H1 (cell line): ENCODE results near the gene ZBED4. TPM values are rescaled to one million over a fixed set of nuclear protein-coding genes. Genes with fewer than 3 reads are reported as not detected.

Source experiments
- CTCF ChIA-PET: fragments of 300-600 bp; sonication (Branson Sonifier 250); formaldehyde crosslinking; loops from one replicate; lab custom pipeline; 2021; ENCODE audit not compliant: partially characterized antibody; lab: Charles Lee
- POLR2A ChIA-PET: fragments of 300-600 bp; sonication (Branson Sonifier 250); formaldehyde crosslinking; loops from one replicate; lab custom pipeline; 2021; ENCODE audit warnings: inconsistent platforms; ENCODE audit not compliant: partially characterized antibody; lab: Charles Lee
- DNase-seq, 2 experiments: peaks; one replicate each; pipeline versions ENCODE4 v3.0.0 to v3.0.0-alpha.2; 2010 to 2022; ENCODE audit warnings: low spot score in 2 of 2, low read depth in 1 of 2, mixed read lengths in 1 of 2
- FAIRE-seq: peaks from 2 replicates; lab custom pipeline; 2011; peaks lifted over from hg19 to GRCh38; lab: Jason Lieb, UNC
- H2AFZ ChIP-seq: 2 replicates; pipeline ENCODE4 v1.8.1; 2012; ENCODE audit warnings: low read length, inconsistent platforms
- H2AK5ac ChIP-seq: 2 replicates; pipeline ENCODE4 v1.6.1; 2013; ENCODE audit warnings: low read depth, low read length
- H2BK120ac ChIP-seq: replicated peaks from 2 replicates; pipeline ENCODE3; 2013; ENCODE audit warnings: low read depth, low read length, inconsistent platforms
- H2BK12ac ChIP-seq: 2 replicates; pipeline ENCODE4 v1.6.1; 2013; ENCODE audit warnings: low read depth, low read length
- H2BK15ac ChIP-seq: 2 replicates; pipeline ENCODE4 v1.6.1; 2013; ENCODE audit warnings: low read length
- H2BK20ac ChIP-seq: 2 replicates; pipeline ENCODE4 v1.6.1; 2013; ENCODE audit warnings: low read length
- H2BK5ac ChIP-seq: 2 replicates; pipeline ENCODE4 v1.6.1; 2013; ENCODE audit warnings: low read depth, low read length
- H3K14ac ChIP-seq: 2 replicates; pipeline ENCODE4 v1.6.1; 2013; ENCODE audit warnings: inconsistent platforms; ENCODE audit not compliant: insufficient read length
- H3K18ac ChIP-seq: 2 replicates; pipeline ENCODE4 v1.6.1; 2013; ENCODE audit warnings: low read length; ENCODE audit errors: extremely low read depth
- H3K23ac ChIP-seq: 2 replicates; pipeline ENCODE4 v1.6.1; 2013; ENCODE audit warnings: inconsistent platforms; ENCODE audit not compliant: insufficient read length
- H3K23me2 ChIP-seq: 2 replicates; pipeline ENCODE4 v1.6.1; 2013; ENCODE audit warnings: low read depth, low read length
- H3K27ac ChIP-seq: 2 replicates; pipeline ENCODE4 v1.6.1; 2011; ENCODE audit warnings: low read depth, low read length, inconsistent platforms
- H3K27me3 ChIP-seq, 4 experiments: replicated peaks in 1 of 4; 1 replicate in 1 of 4; 2 replicates in 3 of 4; pipeline versions ENCODE4 v1.6.1 to v1.8.1; 2011 to 2013; ENCODE audit warnings: low read length in 3 of 4, mild to moderate bottlenecking in 3 of 4, inconsistent platforms in 2 of 4, mixed read lengths in 2 of 4, moderate library complexity in 1 of 4; ENCODE audit not compliant: control insufficient read depth in 3 of 4, insufficient read depth in 3 of 4; ENCODE audit errors: extremely low read depth in 1 of 4
- H3K36me3 ChIP-seq, 4 experiments: 2 replicates each; pipeline versions ENCODE4 v1.6.1 to v1.8.1; 2011 to 2013; ENCODE audit warnings: mild to moderate bottlenecking in 4 of 4, low read length in 3 of 4, moderate library complexity in 2 of 4, control low read depth in 1 of 4, inconsistent platforms in 1 of 4; ENCODE audit not compliant: insufficient read depth in 4 of 4, control insufficient read depth in 2 of 4
- H3K4ac ChIP-seq: replicated peaks from 2 replicates; pipeline ENCODE3; 2013; ENCODE audit warnings: low read length, low read depth, mixed read lengths, inconsistent platforms; ENCODE audit not compliant: insufficient read length
- H3K4me1 ChIP-seq, 4 experiments: replicated peaks in 1 of 4; 1 replicate in 1 of 4; 2 replicates in 3 of 4; pipeline versions ENCODE4 v1.6.1 to v1.8.1; 2011 to 2013; ENCODE audit warnings: low read length in 3 of 4, inconsistent platforms in 2 of 4, mixed read lengths in 1 of 4; ENCODE audit not compliant: insufficient read depth in 4 of 4, control insufficient read depth in 3 of 4
- H3K4me2 ChIP-seq, 2 experiments: 2 replicates each; pipeline versions ENCODE4 v1.6.1 to v1.8.1; 2011 to 2013; ENCODE audit warnings: low read depth in 2 of 2, low read length in 2 of 2, control low read depth in 1 of 2, inconsistent platforms in 1 of 2, mild to moderate bottlenecking in 1 of 2; ENCODE audit not compliant: insufficient read depth in 1 of 2
- H3K4me3 ChIP-seq, 4 experiments: fragments of 200-600, 300-600 bp in 1 of 4; sonication (generic), shearing (Covaris generic), sonication (Bioruptor Twin) in 1 of 4; 2 replicates each; pipeline versions ENCODE4 v1.5.1 to v1.8.1; 2011 to 2016; ENCODE audit warnings: low read length in 4 of 4, low read depth in 3 of 4, control low read depth in 2 of 4, inconsistent platforms in 2 of 4, mild to moderate bottlenecking in 2 of 4, mixed read lengths in 1 of 4, moderate library complexity in 1 of 4; ENCODE audit not compliant: insufficient read depth in 2 of 4; ENCODE audit errors: extremely low read depth in 1 of 4
- H3K56ac ChIP-seq: replicated peaks from 2 replicates; pipeline ENCODE3; 2013; ENCODE audit warnings: low read depth, mild to moderate bottlenecking, mixed read lengths, low read length, inconsistent platforms; ENCODE audit not compliant: insufficient read length
- H3K79me1 ChIP-seq: 2 replicates; pipeline ENCODE4 v1.6.1; 2013; ENCODE audit warnings: low read depth, low read length, control low read depth
- H3K79me2 ChIP-seq, 2 experiments: 2 replicates each; pipeline versions ENCODE4 v1.6.1 to v1.8.1; 2012 to 2013; ENCODE audit warnings: low read length in 2 of 2, mild to moderate bottlenecking in 2 of 2, inconsistent platforms in 1 of 2; ENCODE audit not compliant: insufficient read depth in 2 of 2, control insufficient read depth in 1 of 2
- H3K9ac ChIP-seq, 4 experiments: replicated peaks in 1 of 4; 1 replicate in 1 of 4; 2 replicates in 3 of 4; pipeline versions ENCODE4 v1.6.1 to v1.8.1; 2011 to 2013; ENCODE audit warnings: low read depth in 3 of 4, low read length in 3 of 4, control low read depth in 2 of 4, mild to moderate bottlenecking in 2 of 4, moderate library complexity in 2 of 4, inconsistent platforms in 1 of 4; ENCODE audit errors: extremely low read depth in 1 of 4
- H3K9me3 ChIP-seq, 2 experiments: 2 replicates each; pipeline versions ENCODE4 v1.6.1 to v1.8.1; 2012 to 2013; ENCODE audit warnings: mild to moderate bottlenecking in 2 of 2, moderate library complexity in 2 of 2, control low read depth in 1 of 2, inconsistent platforms in 1 of 2, low read depth in 1 of 2, low read length in 1 of 2, mixed read lengths in 1 of 2; ENCODE audit not compliant: insufficient read depth in 2 of 2
- H4K20me1 ChIP-seq, 2 experiments: replicated peaks in 1 of 2; 2 replicates each; pipeline versions ENCODE3 to v1.8.1; 2011 to 2013; ENCODE audit warnings: inconsistent platforms in 2 of 2, low read length in 2 of 2, mild to moderate bottlenecking in 1 of 2; ENCODE audit not compliant: insufficient read depth in 2 of 2, control insufficient read depth in 1 of 2
- H4K5ac ChIP-seq: 2 replicates; pipeline ENCODE4 v1.6.1; 2013; ENCODE audit warnings: low read length, low read depth, mixed read lengths, inconsistent platforms; ENCODE audit not compliant: insufficient read length
- H4K8ac ChIP-seq: 2 replicates; pipeline ENCODE4 v1.8.0; 2013; ENCODE audit warnings: mild to moderate bottlenecking, moderate library complexity, low read length, inconsistent platforms; ENCODE audit not compliant: insufficient read depth; ENCODE audit errors: extremely low read depth
- H4K91ac ChIP-seq: replicated peaks from 2 replicates; pipeline ENCODE3; 2013; ENCODE audit warnings: low read length, mixed read lengths, inconsistent platforms; ENCODE audit not compliant: insufficient read length
- EZH2 ChIP-seq: fragments of 200-600 bp; sonication (generic); IDR thresholded peaks from 2 replicates; pipeline ENCODE4 v1.7.1; 2012; ENCODE audit warnings: low read depth, mild to moderate bottlenecking, moderate library complexity, low read length, inconsistent platforms; ENCODE audit not compliant: severe bottlenecking
- NANOG ChIP-seq: IDR thresholded peaks from 2 replicates; pipeline ENCODE4 v1.6.1; 2011; ENCODE audit warnings: low read length, low read depth, mild to moderate bottlenecking, inconsistent platforms; ENCODE audit not compliant: insufficient read depth, poor library complexity, severe bottlenecking
- RBBP5 ChIP-seq: IDR thresholded peaks from 2 replicates; pipeline ENCODE4 v1.7.1; 2012; ENCODE audit warnings: low read depth, mild to moderate bottlenecking, inconsistent platforms, low read length, moderate library complexity, borderline replicate concordance
- TCF12 ChIP-seq: IDR thresholded peaks from 2 replicates; pipeline ENCODE4 v1.6.1; 2011; ENCODE audit warnings: low read depth, mild to moderate bottlenecking, low read length
- WGBS, 2 experiments: shearing (Covaris generic) in 1 of 2; methylation state at CpG; one replicate each; pipeline versions ENCODE4 v1.1.6 to v1.1.7; 2013 to 2015; ENCODE audit warnings: low lambda C conversion rate in 2 of 2, mixed read lengths in 2 of 2, inconsistent platforms in 1 of 2, low coverage in 1 of 2, missing lambda C conversion rate in 1 of 2; ENCODE audit not compliant: insufficient replicate concordance in 2 of 2, insufficient coverage in 1 of 2, insufficient read length in 1 of 2; ENCODE audit errors: extremely low coverage in 1 of 2, missing lambda C conversion rate in 1 of 2; 5-methylcytosine and 5-hydroxymethylcytosine counted together
- polyA plus RNA-seq, 7 experiments: library from polyadenylated mRNA; depleted of rRNA in 3 of 7; stranded (reverse) in 5 of 7; unstranded in 2 of 7; fragments of >200 nt in 5 of 7; fragments of 200-250 nt in 2 of 7; gene quantifications; 1 replicate in 5 of 7; 2 replicates in 1 of 7; 4 replicates in 1 of 7; pipeline versions ENCODE4 v1.2.1 to v1.2.3, GENCODE V29; 2011 to 2013; ENCODE audit warnings: missing spikeins in 2 of 7, mixed read lengths in 2 of 7
- total RNA-seq: library from RNA; stranded (reverse); fragmentation: NEBNext Ultra II Directional; extraction: Animal tissue kit (Norgen Biotek cat#: 25700); gene quantifications from 2 replicates; pipeline ENCODE4 v1.2.1, GENCODE V29; 2021

ZBED4 gene
- total and polyA plus RNA-seq, 2 of the 8 experiments (the other 6 are each of a cell fraction or from before 2014, with no cell fraction given): 11.0 to 28.3 TPM

- Histone ChIP-seq H3K4me1 (peaks cover 0 to 6% (median 5%) of the 10 kb centered on the region in 4 experiments; a peak in 5 of 7 replicates), H3K27ac (no peak overlapping the region), H2BK12ac (no peak overlapping the region), H2BK120ac (no peak overlapping the region), H4K5ac (no peak overlapping the region), H3K18ac (no peak overlapping the region; the same call in 1 of the 2 replicates), H3K9me3 (no peaks in the 10 kb centered on the region), H2BK15ac (0 out of 2 replicates have a peak overlapping the region, but pooled peaks have one; percentile 18), H4K20me1 (peaks cover 17 to 32% of the 10 kb centered on the region in 2 experiments), H3K4me3 (no peak overlapping the region), H3K4me2 (no peak overlapping the region), H4K8ac (no peak overlapping the region), H3K36me3 (no peaks in the 10 kb centered on the region), H3K27me3 (peaks cover 0 to 9% (median 6%) of the 10 kb centered on the region in 4 experiments; a peak in 5 of 7 replicates), H3K9ac (no peak overlapping the region), H3K79me2 (peaks cover 11 to 73% of the 10 kb centered on the region in 2 experiments; a peak in 3 of 4 replicates), H3K79me1 (peaks cover 26% of the 10 kb centered on the region), H3K4ac (no peak overlapping the region), H4K91ac (peak overlapping the region; percentile 42), H2AFZ (no peak overlapping the region), H3K14ac (no peak overlapping the region), H3K23ac (no peak overlapping the region), H2AK5ac (no peak overlapping the region), H3K56ac (no peak overlapping the region), H2BK5ac (no peak overlapping the region), H2BK20ac (no peak overlapping the region), H3K23me2 (peaks cover 9% of the 10 kb centered on the region)
- WGBS, 2 experiments: 88% methylated on average over 18 of the region's 31 CpGs; no CpG with 5 or more reads in 1 of the 2 experiments
- DNase-seq: no peak
- POLR2A ChIA-PET: interaction anchor here (1.9 kb wide), 1 partner anchor 11 kb away, joined by 4 read pairs; no protein-coding TSS in a partner anchor
- FAIRE-seq: no peak
- CTCF ChIA-PET: interaction anchor here (1.1 to 1.4 kb wide), 3 partner anchors 9 to 89 kb away, joined by 3 to 5 read pairs (median 5); no protein-coding TSS in a partner anchor
- TF ChIP-seq TCF12 (no peak), RBBP5 (no peak), EZH2 (no peak), NANOG (no peak)
Measured at GRCh38 chr22:49856766-49857618, 3.3 kb downstream of the ZBED4 start.
